ENCODE results near the gene POLR1A. TPM values are rescaled to one million over a fixed set of nuclear protein-coding genes. Genes with fewer than 3 reads are reported as not detected.

Gene POLR1A
- total RNA-seq, 1 experiment from 2014 or later: 62.7 TPM

DNA sequence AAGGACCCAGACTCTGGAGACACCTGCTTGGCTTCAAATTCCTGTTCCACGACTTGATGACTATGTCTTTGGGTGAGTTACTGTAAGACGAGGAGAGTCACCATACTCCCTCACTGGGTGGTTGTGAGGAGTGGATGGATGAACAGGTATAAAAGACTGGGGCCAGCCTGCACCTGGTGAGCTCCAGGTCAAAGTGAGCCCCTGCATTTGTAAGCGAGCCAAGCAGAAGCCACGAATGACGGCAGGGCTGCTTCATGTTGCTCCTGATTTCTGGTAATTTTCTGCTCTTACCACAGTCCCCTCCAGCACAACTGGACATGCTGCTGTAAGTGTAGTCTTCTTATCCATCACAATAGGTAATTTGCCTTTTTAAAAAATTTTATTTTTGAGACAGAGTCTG lies 86.6 kb downstream of the POLR1A start:
- H3K27ac ChIP-seq (ENCODE audit: insufficient read length, low read depth, low read length): no peak overlapping the region
- peaks cover 16% of the 10 kb centered on the region for H3K27me3 Mint-ChIP-seq (ENCODE audit: low read depth)
- H3K18ac ChIP-seq (ENCODE audit: insufficient read length, low read depth, low read length): no peak overlapping the region
- no peak overlapping the region for H2BK12ac ChIP-seq (ENCODE audit: insufficient read length, low read depth, low read length)
- peaks cover 1% of the 10 kb centered on the region for H3K9me3 ChIP-seq (ENCODE audit: control insufficient read depth, low read depth, low read length)
- WGBS (ENCODE audit: extremely low coverage, insufficient read length, low lambda C conversion rate): no CpG with 5 or more reads among the region's 5 CpGs
- TF ChIP-seq, protein P1, sequence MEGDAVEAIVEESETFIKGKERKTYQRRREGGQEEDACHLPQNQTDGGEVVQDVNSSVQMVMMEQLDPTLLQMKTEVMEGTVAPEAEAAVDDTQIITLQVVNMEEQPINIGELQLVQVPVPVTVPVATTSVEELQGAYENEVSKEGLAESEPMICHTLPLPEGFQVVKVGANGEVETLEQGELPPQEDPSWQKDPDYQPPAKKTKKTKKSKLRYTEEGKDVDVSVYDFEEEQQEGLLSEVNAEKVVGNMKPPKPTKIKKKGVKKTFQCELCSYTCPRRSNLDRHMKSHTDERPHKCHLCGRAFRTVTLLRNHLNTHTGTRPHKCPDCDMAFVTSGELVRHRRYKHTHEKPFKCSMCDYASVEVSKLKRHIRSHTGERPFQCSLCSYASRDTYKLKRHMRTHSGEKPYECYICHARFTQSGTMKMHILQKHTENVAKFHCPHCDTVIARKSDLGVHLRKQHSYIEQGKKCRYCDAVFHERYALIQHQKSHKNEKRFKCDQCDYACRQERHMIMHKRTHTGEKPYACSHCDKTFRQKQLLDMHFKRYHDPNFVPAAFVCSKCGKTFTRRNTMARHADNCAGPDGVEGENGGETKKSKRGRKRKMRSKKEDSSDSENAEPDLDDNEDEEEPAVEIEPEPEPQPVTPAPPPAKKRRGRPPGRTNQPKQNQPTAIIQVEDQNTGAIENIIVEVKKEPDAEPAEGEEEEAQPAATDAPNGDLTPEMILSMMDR (conservative IDR thresholded peaks at IDR 0.05): no peak
- H3K23me2 ChIP-seq (ENCODE audit: insufficient read length, low read depth, low read length, poor library complexity, severe bottlenecking): no peaks in the 10 kb centered on the region
- H2AK5ac ChIP-seq (ENCODE audit: insufficient read length, low read length): no peak overlapping the region
- H3T11ph ChIP-seq (ENCODE audit: low read length): no peak overlapping the region
- peaks cover 6 to 9% (median 7%) of the 10 kb centered on the region in 3 experiments for H3K36me3 Mint-ChIP-seq (ENCODE audit: insufficient read depth in 1 of 3, low read depth in 3 of 3)
- H4K8ac ChIP-seq (replicated peaks; ENCODE audit: insufficient read length, low read depth, low read length): no peak overlapping the region
- H2AFZ ChIP-seq (ENCODE audit: low read length): no peak overlapping the region
- H3K9me3 Mint-ChIP-seq: peaks cover 6 to 9% of the 10 kb centered on the region in 2 experiments
- H2BK5ac ChIP-seq (ENCODE audit: insufficient read length, low read length): no peak overlapping the region
- H3K4me2 ChIP-seq (ENCODE audit: insufficient read depth, insufficient read length, low read length): no peak overlapping the region
- H4K20me1 ChIP-seq (ENCODE audit: control insufficient read depth, insufficient read depth, insufficient read length): no peaks in the 10 kb centered on the region
- H2BK20ac ChIP-seq (ENCODE audit: low read depth, low read length, poor library complexity, severe bottlenecking): no peak overlapping the region
- H4K5ac ChIP-seq (ENCODE audit: insufficient read length, low read depth, low read length): no peak overlapping the region
- H3K4ac ChIP-seq (ENCODE audit: low read depth, low read length): no peak overlapping the region
- 0 out of 4 replicates have a peak, but pooled peaks cover 0 to 2% of the 10 kb centered on the region in 2 experiments for H3K4me1 Mint-ChIP-seq
- H2BK15ac ChIP-seq (ENCODE audit: low read depth, low read length): no peak overlapping the region
- no peak overlapping the region for H4K91ac ChIP-seq (ENCODE audit: insufficient read length, low read depth, low read length)
- no peaks in the 10 kb centered on the region for H3K79me1 ChIP-seq (ENCODE audit: insufficient read depth, low read depth, low read length, poor library complexity, severe bottlenecking)
- no peaks in the 10 kb centered on the region for H3K4me1 ChIP-seq (ENCODE audit: insufficient read depth, low read length)
- H3K27me3 ChIP-seq (ENCODE audit: insufficient read depth, low read length): no peaks in the 10 kb centered on the region
- no peak overlapping the region for H3K56ac ChIP-seq (ENCODE audit: insufficient read length, low read depth, low read length)
- H3K9ac ChIP-seq (ENCODE audit: extremely low read depth, insufficient read length, low read length): no peak overlapping the region
- no peak overlapping the region for H3K14ac ChIP-seq (ENCODE audit: insufficient read depth, low read length)
- H3K27ac Mint-ChIP-seq: no peak overlapping the region
- DNase-seq: no peak
- no peak overlapping the region for H3K4me3 Mint-ChIP-seq
- H3K79me2 ChIP-seq (ENCODE audit: insufficient read depth, low read length): no peaks in the 10 kb centered on the region
- no peak overlapping the region for H3K23ac ChIP-seq (ENCODE audit: insufficient read length, low read depth, low read length)
- no peak overlapping the region for H2BK120ac ChIP-seq (ENCODE audit: low read depth, low read length, poor library complexity, severe bottlenecking)
